K562 (cell line): ENCODE data around the gene KRI1. TPM values are rescaled to one million over a fixed set of nuclear protein-coding genes. Genes with fewer than 3 reads are reported as not detected.

ENCODE experiments used
- ASH1L ChIP-seq: fragments of 450-650 bp; IDR thresholded peaks from 2 replicates; pipeline ENCODE4 v1.6.1; 2018; ENCODE audit warnings: borderline replicate concordance, mild to moderate bottlenecking, low read depth; ENCODE audit not compliant: partially characterized antibody
- KDM4B ChIP-seq, 2 experiments: fragments of 450-650 bp in 1 of 2; sonication (generic) in 1 of 2; IDR thresholded peaks; 2 replicates each; pipeline ENCODE4 v1.6.1; 2016 to 2017; ENCODE audit warnings: borderline replicate concordance in 2 of 2, antibody characterized with exemption in 1 of 2, low read depth in 1 of 2, mild to moderate bottlenecking in 1 of 2
- MTA3 ChIP-seq: fragments of 450-650 bp; formaldehyde crosslinking; IDR thresholded peaks from 2 replicates; pipeline ENCODE4 v1.6.1; 2017; ENCODE audit warnings: mild to moderate bottlenecking, borderline replicate concordance
- NR2F6 ChIP-seq: fragments of 450-650 bp; formaldehyde crosslinking; IDR thresholded peaks from 2 replicates; pipeline ENCODE4 v1.4.0; 2020; ENCODE audit warnings: mild to moderate bottlenecking
- PHF20 ChIP-seq: fragments of 450-650 bp; IDR thresholded peaks from 2 replicates; pipeline ENCODE4 v1.6.1; 2018; ENCODE audit not compliant: partially characterized antibody
- PHF8 ChIP-seq: fragments of 200-600 bp; sonication (generic); IDR thresholded peaks from 2 replicates; pipeline ENCODE4 v1.6.1; 2012; ENCODE audit warnings: mixed run types, mild to moderate bottlenecking, inconsistent platforms, low read length, moderate library complexity, borderline replicate concordance
- SMARCA4 ChIP-seq: fragments of 450-650 bp; IDR thresholded peaks from 2 replicates; pipeline ENCODE4 v1.6.1; 2016
- SRF ChIP-seq, 2 experiments: fragments of 250-450, 450-650 bp in 1 of 2; sonication (Bioruptor Pico) in 1 of 2; sonication (generic) in 1 of 2; formaldehyde crosslinking; IDR thresholded peaks; 2 replicates each; pipeline versions ENCODE4 v1.5.0 to v1.5.1; 2020 to 2022; ENCODE audit warnings: mild to moderate bottlenecking in 1 of 2, missing genetic modification reagents in 1 of 2
- TBL1XR1 ChIP-seq, 2 experiments: IDR thresholded peaks; 2 replicates each; pipeline ENCODE4 v1.6.1; 2012; ENCODE audit warnings: improper control_type of control experiment in 2 of 2, low read length in 2 of 2, mild to moderate bottlenecking in 1 of 2
- ZBTB7A ChIP-seq: IDR thresholded peaks from 2 replicates; pipeline ENCODE4 v1.6.1; 2011; ENCODE audit warnings: low read depth, mild to moderate bottlenecking, low read length, moderate library complexity, borderline replicate concordance; ENCODE audit not compliant: control insufficient read depth
- ZFX ChIP-seq: sonication (generic); formaldehyde crosslinking; IDR thresholded peaks from 2 replicates; pipeline ENCODE4 v1.8.0; 2022; ENCODE audit warnings: mild to moderate bottlenecking, missing genetic modification reagents, moderate library complexity
- ZNF263 ChIP-seq: sonication (generic); formaldehyde crosslinking; IDR thresholded peaks from 2 replicates; pipeline ENCODE4 v1.8.0; 2022; ENCODE audit warnings: mild to moderate bottlenecking, missing genetic modification reagents, borderline replicate concordance
- polyA plus RNA-seq, 8 experiments: library from polyadenylated mRNA; depleted of rRNA in 4 of 8; stranded (reverse) in 5 of 8; unstranded in 3 of 8; fragments of >200 nt; fragmentation: Nextera tagmentation in 2 of 8; fragmentation: Illumina TruSeq in 1 of 8; extraction: Ambion mirVana in 2 of 8; extraction: Trizol in 1 of 8; gene quantifications; 2 replicates each; pipeline versions ENCODE4 v1.2.1 to v1.2.3, GENCODE V29; 2011 to 2014; ENCODE audit warnings: inconsistent platforms in 1 of 8, missing spikeins in 1 of 8
- total RNA-seq, 7 experiments: library from RNA; depleted of rRNA in 6 of 7; stranded (reverse); fragments of >200 nt in 6 of 7; fragmentation: Illumina TruSeq in 2 of 7; extraction: Trizol in 2 of 7; gene quantifications; 2 replicates each; pipeline versions ENCODE4 v1.2.1 to v1.2.3, GENCODE V29; 2011 to 2021; ENCODE audit warnings: low replicate concordance in 1 of 7
- TF ChIP-seq, protein P1 (sequence below): sonication (generic); formaldehyde crosslinking; IDR thresholded peaks from 2 replicates; pipeline ENCODE4 v1.8.1; 2023; ENCODE audit warnings: missing genetic modification reagents, mild to moderate bottlenecking, borderline replicate concordance
- TF ChIP-seq, protein P2 (sequence below): fragments of 450-650 bp; formaldehyde crosslinking; IDR thresholded peaks from 2 replicates; pipeline ENCODE4 v1.4.0; 2022; ENCODE audit warnings: missing genetic modification characterization
- TF ChIP-seq, protein P3 (sequence below), 2 experiments: fragments of 450-650 bp; conservative IDR thresholded peaks; 2 replicates each; pipeline ENCODE4 v1.6.1; 2017; ENCODE audit warnings: mild to moderate bottlenecking in 2 of 2, moderate library complexity in 2 of 2
- TF ChIP-seq, protein P4 (sequence below): fragments of 200-800 bp; sonication (Bioruptor generic); IDR thresholded peaks from 2 replicates; pipeline ENCODE4 v1.6.1; 2017; ENCODE audit warnings: missing genetic modification characterization, missing compliant biosample characterization

KRI1 gene
- total and polyA plus RNA-seq, 9 of the 15 experiments (the other 6 are each of a cell fraction or from before 2014, with no cell fraction given): 1.1 to 50.7 (median 24.7) TPM

DNA sequence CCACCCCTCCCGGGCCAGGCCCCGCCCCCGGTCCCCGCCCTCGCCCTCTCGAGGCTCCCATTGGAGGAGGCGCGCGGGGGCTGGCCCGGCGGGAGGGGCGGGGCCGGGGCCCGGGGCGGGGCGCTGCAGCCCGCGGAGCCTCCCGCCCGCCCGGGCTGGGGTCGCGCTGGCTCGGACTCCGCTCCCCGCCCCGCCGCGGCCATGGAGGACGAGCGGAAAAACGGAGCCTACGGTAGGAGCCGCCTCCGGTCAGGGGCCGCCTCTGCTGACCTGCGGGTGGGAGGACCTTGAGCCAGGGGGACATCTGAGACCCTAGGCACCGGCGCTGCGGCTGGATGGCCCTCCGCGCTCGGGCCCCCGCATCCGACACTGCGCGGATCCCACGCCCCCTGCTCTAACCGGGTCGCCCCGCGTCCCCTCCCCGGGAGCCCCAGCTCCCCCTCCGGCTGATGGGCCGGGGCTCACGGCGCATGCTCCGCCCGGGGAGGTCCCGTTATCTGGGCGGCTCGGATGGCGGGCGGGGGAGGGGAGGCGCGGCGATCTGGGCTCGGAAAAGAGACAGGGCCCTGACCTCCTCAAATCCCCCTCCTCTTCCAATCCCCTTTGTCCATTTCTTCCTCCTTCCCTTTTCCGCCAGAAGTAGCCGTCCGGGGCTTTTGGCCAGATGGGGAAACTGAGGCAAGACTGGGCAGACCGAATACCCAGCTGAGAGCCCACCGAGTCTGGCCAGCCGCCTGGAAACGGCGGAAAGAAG, 36.7 kb upstream of the KRI1 start (continued):
- TF ChIP-seq, protein P1, sequence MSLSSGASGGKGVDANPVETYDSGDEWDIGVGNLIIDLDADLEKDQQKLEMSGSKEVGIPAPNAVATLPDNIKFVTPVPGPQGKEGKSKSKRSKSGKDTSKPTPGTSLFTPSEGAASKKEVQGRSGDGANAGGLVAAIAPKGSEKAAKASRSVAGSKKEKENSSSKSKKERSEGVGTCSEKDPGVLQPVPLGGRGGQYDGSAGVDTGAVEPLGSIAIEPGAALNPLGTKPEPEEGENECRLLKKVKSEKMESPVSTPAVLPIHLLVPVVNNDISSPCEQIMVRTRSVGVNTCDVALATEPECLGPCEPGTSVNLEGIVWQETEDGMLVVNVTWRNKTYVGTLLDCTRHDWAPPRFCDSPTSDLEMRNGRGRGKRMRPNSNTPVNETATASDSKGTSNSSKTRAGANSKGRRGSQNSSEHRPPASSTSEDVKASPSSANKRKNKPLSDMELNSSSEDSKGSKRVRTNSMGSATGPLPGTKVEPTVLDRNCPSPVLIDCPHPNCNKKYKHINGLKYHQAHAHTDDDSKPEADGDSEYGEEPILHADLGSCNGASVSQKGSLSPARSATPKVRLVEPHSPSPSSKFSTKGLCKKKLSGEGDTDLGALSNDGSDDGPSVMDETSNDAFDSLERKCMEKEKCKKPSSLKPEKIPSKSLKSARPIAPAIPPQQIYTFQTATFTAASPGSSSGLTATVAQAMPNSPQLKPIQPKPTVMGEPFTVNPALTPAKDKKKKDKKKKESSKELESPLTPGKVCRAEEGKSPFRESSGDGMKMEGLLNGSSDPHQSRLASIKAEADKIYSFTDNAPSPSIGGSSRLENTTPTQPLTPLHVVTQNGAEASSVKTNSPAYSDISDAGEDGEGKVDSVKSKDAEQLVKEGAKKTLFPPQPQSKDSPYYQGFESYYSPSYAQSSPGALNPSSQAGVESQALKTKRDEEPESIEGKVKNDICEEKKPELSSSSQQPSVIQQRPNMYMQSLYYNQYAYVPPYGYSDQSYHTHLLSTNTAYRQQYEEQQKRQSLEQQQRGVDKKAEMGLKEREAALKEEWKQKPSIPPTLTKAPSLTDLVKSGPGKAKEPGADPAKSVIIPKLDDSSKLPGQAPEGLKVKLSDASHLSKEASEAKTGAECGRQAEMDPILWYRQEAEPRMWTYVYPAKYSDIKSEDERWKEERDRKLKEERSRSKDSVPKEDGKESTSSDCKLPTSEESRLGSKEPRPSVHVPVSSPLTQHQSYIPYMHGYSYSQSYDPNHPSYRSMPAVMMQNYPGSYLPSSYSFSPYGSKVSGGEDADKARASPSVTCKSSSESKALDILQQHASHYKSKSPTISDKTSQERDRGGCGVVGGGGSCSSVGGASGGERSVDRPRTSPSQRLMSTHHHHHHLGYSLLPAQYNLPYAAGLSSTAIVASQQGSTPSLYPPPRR (CRISPR knock-in tag): no peak
- TF ChIP-seq KDM4B (IDR thresholded peaks at IDR 0.05; ENCODE audit: borderline replicate concordance in 2 of 2, low read depth in 1 of 2) (0 out of 4 replicates have a peak, but pooled peaks of 1 of the 2 experiments have one; percentile 39), NR2F6 (CRISPR knock-in tag) (no peak), SMARCA4 (no peak), MTA3 (peak; percentile 60; the same call in 1 of the 2 replicates), SRF (CRISPR knock-in tag; IDR thresholded peaks at IDR 0.05) (0 out of 4 replicates have a peak, but pooled peaks of 1 of the 2 experiments have one; percentile 11), ZNF263 (CRISPR knock-in tag) (0 out of 2 replicates have a peak, but pooled peaks have one; percentile 11), ASH1L (no peak), ZBTB7A (peak; percentile 87), TBL1XR1 (IDR thresholded peaks at IDR 0.05; ENCODE audit: low read length in 2 of 2) (no peak), ZFX (CRISPR knock-in tag) (peak; percentile 76), PHF8 (peak; percentile 83; the same call in 1 of the 2 replicates), PHF20 (no peak)
- TF ChIP-seq, protein P2, sequence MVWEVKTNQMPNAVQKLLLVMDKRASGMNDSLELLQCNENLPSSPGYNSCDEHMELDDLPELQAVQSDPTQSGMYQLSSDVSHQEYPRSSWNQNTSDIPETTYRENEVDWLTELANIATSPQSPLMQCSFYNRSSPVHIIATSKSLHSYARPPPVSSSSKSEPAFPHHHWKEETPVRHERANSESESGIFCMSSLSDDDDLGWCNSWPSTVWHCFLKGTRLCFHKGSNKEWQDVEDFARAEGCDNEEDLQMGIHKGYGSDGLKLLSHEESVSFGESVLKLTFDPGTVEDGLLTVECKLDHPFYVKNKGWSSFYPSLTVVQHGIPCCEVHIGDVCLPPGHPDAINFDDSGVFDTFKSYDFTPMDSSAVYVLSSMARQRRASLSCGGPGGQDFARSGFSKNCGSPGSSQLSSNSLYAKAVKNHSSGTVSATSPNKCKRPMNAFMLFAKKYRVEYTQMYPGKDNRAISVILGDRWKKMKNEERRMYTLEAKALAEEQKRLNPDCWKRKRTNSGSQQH (CRISPR knock-in tag): no peak
- TF ChIP-seq, protein P3, sequence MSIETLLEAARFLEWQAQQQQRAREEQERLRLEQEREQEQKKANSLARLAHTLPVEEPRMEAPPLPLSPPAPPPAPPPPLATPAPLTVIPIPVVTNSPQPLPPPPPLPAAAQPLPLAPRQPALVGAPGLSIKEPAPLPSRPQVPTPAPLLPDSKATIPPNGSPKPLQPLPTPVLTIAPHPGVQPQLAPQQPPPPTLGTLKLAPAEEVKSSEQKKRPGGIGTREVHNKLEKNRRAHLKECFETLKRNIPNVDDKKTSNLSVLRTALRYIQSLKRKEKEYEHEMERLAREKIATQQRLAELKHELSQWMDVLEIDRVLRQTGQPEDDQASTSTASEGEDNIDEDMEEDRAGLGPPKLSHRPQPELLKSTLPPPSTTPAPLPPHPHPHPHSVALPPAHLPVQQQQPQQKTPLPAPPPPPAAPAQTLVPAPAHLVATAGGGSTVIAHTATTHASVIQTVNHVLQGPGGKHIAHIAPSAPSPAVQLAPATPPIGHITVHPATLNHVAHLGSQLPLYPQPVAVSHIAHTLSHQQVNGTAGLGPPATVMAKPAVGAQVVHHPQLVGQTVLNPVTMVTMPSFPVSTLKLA (conservative IDR thresholded peaks at IDR 0.05): peak in 1 of 2 experiments; percentile 50; a peak in 1 of 4 replicates
- TF ChIP-seq, protein P4, sequence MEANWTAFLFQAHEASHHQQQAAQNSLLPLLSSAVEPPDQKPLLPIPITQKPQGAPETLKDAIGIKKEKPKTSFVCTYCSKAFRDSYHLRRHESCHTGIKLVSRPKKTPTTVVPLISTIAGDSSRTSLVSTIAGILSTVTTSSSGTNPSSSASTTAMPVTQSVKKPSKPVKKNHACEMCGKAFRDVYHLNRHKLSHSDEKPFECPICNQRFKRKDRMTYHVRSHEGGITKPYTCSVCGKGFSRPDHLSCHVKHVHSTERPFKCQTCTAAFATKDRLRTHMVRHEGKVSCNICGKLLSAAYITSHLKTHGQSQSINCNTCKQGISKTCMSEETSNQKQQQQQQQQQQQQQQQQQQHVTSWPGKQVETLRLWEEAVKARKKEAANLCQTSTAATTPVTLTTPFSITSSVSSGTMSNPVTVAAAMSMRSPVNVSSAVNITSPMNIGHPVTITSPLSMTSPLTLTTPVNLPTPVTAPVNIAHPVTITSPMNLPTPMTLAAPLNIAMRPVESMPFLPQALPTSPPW (CRISPR knock-in tag): peak; percentile 82
